Memory B cell (primary cell): Measurements from ENCODE around the gene AFAP1.

ENCODE experiments used
- ATAC-seq: fragments of 150-1000 bp; cut with Tn5 transposase; 2 replicates; pipeline ENCODE4 v1.10.0; 2021; ENCODE audit warnings: low read depth, mild to moderate bottlenecking, moderate library complexity
- DNase-seq, 2 donors: peaks; one replicate each; pipeline ENCODE4 v3.0.0; 2022; ENCODE audit warnings: low spot score in 2 of 2
- H3K27ac Mint-ChIP-seq: one replicate; pipeline ENCODE4 v1.8.0; 2022; ENCODE audit warnings: mild to moderate bottlenecking, moderate library complexity, mixed read lengths
- H3K27me3 Mint-ChIP-seq: one replicate; pipeline ENCODE4 v1.8.0; 2022; ENCODE audit warnings: mixed read lengths
- H3K36me3 Mint-ChIP-seq: one replicate; pipeline ENCODE4 v1.8.0; 2022; ENCODE audit warnings: mild to moderate bottlenecking, mixed read lengths
- H3K4me1 Mint-ChIP-seq: one replicate; pipeline ENCODE4 v1.8.0; 2022; ENCODE audit warnings: mixed read lengths
- H3K4me3 Mint-ChIP-seq: one replicate; pipeline ENCODE4 v1.8.0; 2022; ENCODE audit warnings: mild to moderate bottlenecking, moderate library complexity, mixed read lengths
- H3K9me3 Mint-ChIP-seq: one replicate; pipeline ENCODE4 v1.8.0; 2022; ENCODE audit warnings: mixed read lengths

AFAP1 gene

DNA sequence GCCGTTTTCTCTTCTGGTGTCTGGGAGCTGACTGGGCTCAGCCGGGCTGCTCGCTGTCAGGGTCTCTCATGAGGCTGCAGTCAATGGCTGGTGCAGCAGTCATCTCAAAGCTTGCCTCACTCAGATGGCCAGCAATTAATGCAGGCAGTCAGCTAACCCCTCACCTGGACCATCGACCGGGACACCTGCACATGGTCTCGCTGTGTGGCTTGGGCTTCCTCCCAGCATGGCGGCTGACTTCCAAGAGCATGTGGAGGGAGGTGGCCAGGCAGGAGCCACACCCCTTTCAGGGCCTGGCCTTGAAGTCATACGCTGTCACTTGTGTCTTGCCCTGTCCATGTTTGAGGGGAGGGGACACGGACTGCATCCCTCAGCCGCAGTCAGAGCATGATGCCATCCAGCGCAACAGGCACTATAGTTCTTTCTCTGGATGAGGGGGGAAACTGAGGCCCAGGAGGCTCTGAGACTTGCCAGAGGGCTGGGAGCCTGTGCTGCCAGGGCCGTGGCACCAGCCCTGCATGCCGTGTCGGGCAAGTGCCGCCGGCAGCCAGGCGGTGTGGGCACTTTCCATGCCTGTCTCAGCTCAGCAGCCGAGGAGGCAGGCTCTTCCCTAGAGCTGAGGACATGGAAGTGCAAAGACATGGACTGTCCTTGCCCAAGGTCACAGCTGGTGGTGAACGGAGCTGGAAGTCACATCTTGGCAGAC lies 201.8 kb downstream of the AFAP1 start:
- no peak overlapping the region for H3K27ac Mint-ChIP-seq

DNA sequence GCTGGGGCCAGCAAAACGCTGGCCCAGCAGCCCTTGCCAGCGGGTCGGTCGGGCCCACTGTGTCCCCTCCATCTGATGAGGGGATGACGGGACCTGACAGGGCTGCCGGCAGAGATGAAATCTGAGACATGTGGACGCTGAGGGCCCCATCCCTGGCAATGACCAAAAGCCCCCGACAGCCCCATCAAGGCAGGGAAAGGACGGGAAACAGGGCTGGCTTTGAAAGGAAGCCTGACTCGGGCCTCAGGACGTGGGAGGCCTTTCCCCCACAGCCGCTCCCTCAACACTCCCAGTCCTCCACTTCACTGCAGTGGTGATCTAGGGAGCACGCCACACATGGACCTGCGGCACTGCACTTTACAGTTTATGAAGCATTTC lies 202.4 kb downstream of the AFAP1 start:
- Mint-ChIP-seq H3K9me3 (no peaks in the 10 kb centered on the region), H3K27me3 (no peaks in the 10 kb centered on the region), H3K4me1 (no peaks in the 10 kb centered on the region), H3K36me3 (no peaks in the 10 kb centered on the region), H3K27ac (no peak overlapping the region), H3K4me3 (no peak overlapping the region)
- ATAC-seq (no peak), DNase-seq (no peak)

More for the DNA sequence above, 201.8 kb downstream of the AFAP1 start:
- Mint-ChIP-seq H3K4me3 (no peak overlapping the region), H3K36me3 (no peaks in the 10 kb centered on the region), H3K4me1 (no peaks in the 10 kb centered on the region), H3K27me3 (no peaks in the 10 kb centered on the region), H3K9me3 (no peaks in the 10 kb centered on the region)
- ATAC-seq (no peak), DNase-seq (no peak)

DNA sequence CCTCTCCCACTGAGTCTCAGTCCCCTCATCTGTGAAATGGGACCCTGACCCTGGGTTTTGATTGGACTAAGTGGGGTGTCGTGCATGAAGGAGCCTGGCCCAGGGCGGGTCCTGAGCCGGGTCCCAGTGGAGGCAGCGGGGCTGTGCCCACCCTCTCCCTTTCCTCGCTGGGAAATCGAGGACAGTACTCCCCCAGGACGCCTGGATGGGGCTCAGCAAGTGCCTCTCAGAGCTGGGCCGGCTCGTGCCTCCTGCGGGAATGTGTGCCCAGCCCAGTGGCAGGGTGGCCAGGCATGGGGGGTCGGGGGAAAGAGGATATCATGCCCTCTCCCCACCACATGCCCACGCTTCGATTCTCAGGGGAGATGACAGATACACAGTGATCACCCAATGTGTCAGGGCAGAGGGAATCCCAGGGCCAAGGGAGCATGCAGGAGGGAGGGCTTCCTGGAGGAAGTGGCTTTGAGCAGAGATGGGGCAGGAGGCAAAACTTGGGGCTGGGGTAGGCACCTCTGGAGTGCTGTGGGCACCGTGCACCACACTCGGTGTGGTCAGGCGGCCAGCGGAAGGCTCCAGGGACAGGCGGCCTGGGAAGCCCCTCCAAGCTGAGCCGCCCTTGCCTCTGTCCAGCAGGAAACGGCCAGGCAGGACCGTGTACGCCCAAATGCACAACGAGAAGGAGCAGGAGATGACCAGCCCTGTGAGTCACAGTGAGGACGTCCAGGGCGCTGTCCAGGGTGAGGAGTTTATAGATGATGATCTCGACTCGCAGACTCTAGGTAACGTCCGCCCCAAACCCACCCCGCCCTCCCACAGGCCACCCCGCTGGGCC lies 203.0 kb downstream of the AFAP1 start:
- Mint-ChIP-seq H3K9me3 (no peaks in the 10 kb centered on the region), H3K36me3 (no peaks in the 10 kb centered on the region), H3K27me3 (no peaks in the 10 kb centered on the region), H3K4me1 (no peaks in the 10 kb centered on the region), H3K27ac (no peak overlapping the region), H3K4me3 (no peak overlapping the region)
- DNase-seq (no peak), ATAC-seq (no peak)

DNA sequence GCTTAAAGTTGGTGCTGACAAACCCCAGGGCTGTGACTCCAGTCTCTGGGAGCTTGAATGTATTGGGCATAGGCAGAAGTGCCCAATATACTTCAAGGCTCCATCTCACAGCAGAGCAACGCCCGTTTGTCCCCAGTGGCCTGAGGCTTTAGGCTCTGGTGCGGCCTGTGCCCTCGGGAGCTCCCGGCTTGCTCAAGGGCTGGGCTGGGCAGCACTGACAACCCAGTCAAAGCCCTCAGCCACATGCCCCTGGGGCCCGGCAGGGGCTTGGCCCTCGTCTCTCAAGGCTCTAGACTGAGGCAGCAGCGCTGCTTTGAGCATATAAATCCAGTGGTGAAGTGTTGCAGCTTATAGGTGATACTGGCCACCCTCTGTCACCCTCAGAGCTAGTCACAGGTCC lies 203.7 kb downstream of the AFAP1 start:
- ATAC-seq (no peak), DNase-seq (no peak)
- Mint-ChIP-seq H3K27ac (no peak overlapping the region), H3K36me3 (no peaks in the 10 kb centered on the region), H3K9me3 (no peaks in the 10 kb centered on the region), H3K4me3 (no peak overlapping the region), H3K27me3 (no peaks in the 10 kb centered on the region), H3K4me1 (no peaks in the 10 kb centered on the region)

DNA sequence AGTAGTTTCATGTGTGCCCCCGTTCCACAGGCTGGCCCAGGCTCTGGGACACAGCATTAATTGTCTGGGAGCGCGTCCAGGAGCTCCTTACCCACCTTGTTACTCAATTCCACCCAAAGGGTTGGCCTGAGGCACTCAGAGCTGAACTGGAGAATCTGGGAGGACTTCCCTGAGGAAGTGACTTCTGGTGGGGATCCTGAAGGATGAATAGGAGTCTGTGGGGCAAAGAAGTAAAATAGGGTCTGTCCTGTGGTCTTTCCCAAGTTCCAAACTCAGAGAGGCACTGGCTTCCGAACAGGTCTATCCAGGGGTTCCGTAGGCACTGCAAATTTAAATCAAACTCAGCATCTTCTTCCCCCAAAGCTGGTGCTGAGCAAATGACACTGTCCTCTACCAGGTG lies 204.3 kb downstream of the AFAP1 start:
- Mint-ChIP-seq H3K27me3 (no peaks in the 10 kb centered on the region), H3K27ac (no peak overlapping the region), H3K4me3 (no peak overlapping the region), H3K36me3 (no peaks in the 10 kb centered on the region), H3K4me1 (no peaks in the 10 kb centered on the region), H3K9me3 (no peaks in the 10 kb centered on the region)
- no peak for DNase-seq
- no peak for ATAC-seq

DNA sequence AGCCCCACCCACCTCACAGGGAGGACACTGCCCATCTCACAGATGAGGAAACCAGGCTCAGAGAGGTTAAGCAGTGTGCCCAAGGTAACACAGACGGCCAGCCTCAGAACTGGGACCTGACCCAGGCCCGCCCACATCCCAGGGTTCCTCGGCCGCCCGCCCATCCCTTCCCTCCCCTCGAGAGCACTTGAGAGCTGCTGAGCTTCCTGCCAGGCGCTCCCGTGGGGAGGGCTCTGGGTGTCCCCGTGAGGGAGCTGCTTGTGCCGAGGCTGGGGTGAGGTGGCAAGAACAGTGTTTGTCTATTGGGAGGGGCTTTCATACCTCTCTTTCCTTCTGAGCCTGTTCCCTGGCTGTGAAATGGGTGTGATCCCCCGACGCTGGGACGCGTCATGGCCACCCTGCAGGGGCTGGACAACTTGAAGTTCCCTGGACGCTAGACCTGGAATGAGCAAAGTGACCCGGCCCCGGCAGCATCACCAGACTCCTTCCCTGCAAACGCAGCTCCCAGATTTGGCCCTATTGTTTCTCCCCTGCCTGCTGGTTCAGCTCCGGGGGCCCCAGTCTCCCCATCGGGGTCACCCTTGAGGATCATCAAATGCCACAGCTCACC lies 204.9 kb downstream of the AFAP1 start:
- Mint-ChIP-seq H3K36me3 (no peaks in the 10 kb centered on the region), H3K4me3 (no peak overlapping the region), H3K27me3 (peaks cover 2% of the 10 kb centered on the region), H3K27ac (no peak overlapping the region), H3K4me1 (no peaks in the 10 kb centered on the region), H3K9me3 (no peaks in the 10 kb centered on the region)
- no peak for DNase-seq
- ATAC-seq = no peak

DNA sequence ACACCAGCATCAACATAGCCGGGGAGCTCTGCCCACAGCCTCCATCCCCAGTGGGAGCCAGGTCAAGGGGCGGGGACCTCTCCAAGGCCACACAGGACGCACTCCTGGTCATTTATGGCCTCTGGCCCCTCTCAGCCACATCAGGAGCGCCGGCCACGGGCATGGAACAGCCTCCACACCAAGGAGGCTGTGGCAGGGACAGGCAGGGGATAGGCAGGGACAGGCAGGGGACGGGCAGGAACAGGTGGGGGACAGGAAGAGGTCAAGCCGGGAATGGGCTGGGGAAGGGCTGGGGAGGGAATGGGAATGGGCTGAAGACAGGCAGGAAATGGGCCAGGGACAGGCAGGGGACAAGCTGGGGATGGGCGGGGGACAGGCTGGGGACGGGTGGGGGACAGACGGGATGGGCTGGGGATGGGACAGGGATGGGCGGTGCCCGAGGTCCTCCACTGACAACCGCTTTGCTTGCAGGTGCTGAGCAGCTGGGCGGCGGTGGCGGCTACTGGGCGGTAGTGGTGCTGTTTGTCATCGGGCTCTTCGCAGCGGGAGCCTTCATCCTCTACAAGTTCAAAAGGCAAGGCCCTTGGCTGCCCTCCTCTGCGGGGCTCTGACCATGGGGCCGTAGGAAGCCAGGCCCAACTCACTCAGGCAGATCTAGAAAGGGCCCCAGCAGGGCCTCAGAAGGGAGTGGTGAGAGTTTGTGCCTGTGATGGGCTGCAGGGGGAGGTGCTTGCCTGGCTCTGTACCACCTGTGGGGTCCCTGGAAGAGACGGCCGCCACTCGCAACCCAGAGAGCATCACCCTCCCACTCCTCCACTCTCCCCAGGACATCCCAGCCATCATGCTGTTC lies 205.6 kb downstream of the AFAP1 start:
- H3K4me1 Mint-ChIP-seq = no peaks in the 10 kb centered on the region
- DNase-seq (no peak), ATAC-seq (no peak)
- H3K4me3 Mint-ChIP-seq = no peak overlapping the region
- H3K27me3 Mint-ChIP-seq = peaks cover 2% of the 10 kb centered on the region
- H3K36me3 Mint-ChIP-seq = no peaks in the 10 kb centered on the region
- H3K9me3 Mint-ChIP-seq = no peaks in the 10 kb centered on the region
- no peak overlapping the region for H3K27ac Mint-ChIP-seq

DNA sequence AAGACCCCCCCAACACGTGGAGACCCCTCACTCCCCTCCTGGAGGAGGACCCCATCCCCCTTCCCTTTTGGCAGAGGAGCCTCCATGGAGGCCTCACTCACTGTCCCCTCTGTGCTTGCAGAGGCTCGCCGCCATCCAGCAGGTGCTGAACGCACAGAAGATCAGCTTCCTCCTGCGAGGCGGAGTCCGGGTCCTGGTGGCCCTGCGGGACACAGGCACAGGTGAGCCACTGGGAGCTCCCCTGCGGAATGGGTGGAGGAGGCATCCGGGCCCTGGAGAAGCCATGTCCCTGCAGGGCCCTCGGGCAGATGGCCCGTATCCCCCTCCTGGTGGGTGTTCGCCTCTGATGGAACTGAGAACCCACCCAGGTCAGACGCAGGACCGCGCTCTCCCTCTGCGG lies 206.5 kb downstream of the AFAP1 start:
- DNase-seq = no peak
- H3K27me3 Mint-ChIP-seq = peaks cover 4% of the 10 kb centered on the region
- no peak for ATAC-seq
- no peaks in the 10 kb centered on the region for H3K36me3 Mint-ChIP-seq
- H3K4me1 Mint-ChIP-seq = no peaks in the 10 kb centered on the region
- H3K4me3 Mint-ChIP-seq = no peak overlapping the region
- H3K9me3 Mint-ChIP-seq = no peaks in the 10 kb centered on the region
- no peak overlapping the region for H3K27ac Mint-ChIP-seq

DNA sequence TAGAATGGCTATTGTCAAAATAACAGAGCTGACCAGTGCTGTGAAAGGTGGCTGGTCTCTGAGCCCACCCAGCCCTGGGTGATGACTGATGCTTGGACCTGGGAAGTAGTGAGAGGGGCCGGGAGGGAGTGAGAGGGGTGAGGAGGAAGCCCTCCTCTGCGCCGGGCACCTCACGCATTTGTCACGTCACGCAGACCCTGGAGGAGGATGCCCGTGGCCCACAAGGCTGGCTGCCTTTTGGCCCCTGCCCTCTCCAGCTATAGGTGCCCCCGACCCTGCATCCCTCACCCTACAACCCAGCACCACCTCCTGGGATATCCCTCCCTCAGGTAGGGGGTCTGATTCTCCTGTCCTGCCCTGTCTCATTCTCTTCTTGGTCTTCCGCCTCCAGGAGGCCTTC lies 207.4 kb downstream of the AFAP1 start:
- Mint-ChIP-seq H3K4me3 (no peak overlapping the region), H3K4me1 (no peaks in the 10 kb centered on the region), H3K9me3 (no peaks in the 10 kb centered on the region), H3K36me3 (no peaks in the 10 kb centered on the region), H3K27me3 (peaks cover 4% of the 10 kb centered on the region), H3K27ac (no peak overlapping the region)
- DNase-seq (no peak), ATAC-seq (no peak)

DNA sequence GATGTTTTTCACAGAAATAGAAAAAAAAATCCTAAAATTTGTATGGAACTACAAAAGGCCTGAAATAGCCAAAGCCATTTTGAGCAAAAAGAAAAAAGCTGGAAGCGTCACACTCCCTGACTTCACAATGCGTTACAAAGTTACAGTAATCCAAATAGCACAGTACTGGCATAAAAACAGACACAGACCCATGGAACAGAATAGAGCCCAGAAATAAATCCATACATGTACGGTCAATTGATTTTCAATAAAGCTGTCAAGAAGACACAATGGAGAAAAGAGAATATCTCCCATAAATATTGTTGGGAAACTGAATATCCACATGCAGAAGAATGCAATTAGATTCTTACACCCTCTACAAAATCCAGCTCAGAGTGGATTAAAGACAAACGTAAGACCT lies 208.2 kb downstream of the AFAP1 start:
- no peaks in the 10 kb centered on the region for H3K36me3 Mint-ChIP-seq

DNA sequence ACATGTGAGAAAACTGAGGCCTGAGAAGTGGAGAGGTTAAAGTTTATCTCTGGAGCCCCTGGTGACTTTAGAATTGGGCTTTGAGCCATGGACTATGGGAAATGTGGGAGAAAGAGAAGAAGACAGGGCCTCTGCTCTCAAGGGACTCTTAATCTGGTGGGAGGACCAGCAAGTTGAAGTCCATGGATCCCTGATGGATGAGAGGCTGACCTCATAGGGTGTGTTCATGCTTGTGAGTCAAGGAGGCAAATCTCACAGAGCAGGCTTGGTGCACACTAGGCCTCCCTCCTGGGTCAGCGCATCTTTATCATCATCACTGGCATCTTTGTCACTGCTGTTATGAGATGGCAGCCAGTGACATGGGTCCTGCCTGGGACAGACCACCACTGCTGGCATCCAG lies 211.9 kb downstream of the AFAP1 start:
- Mint-ChIP-seq H3K9me3 (peaks cover 9% of the 10 kb centered on the region), H3K4me3 (no peak overlapping the region), H3K36me3 (no peaks in the 10 kb centered on the region), H3K4me1 (no peaks in the 10 kb centered on the region), H3K27ac (no peak overlapping the region), H3K27me3 (peaks cover 4% of the 10 kb centered on the region)
- DNase-seq (no peak), ATAC-seq (no peak)

More for the DNA sequence above, 208.2 kb downstream of the AFAP1 start:
- DNase-seq = no peak
- no peak overlapping the region for H3K4me3 Mint-ChIP-seq
- peaks cover 4% of the 10 kb centered on the region for H3K27me3 Mint-ChIP-seq
- ATAC-seq = no peak
- no peaks in the 10 kb centered on the region for H3K9me3 Mint-ChIP-seq
- H3K4me1 Mint-ChIP-seq = no peaks in the 10 kb centered on the region
- H3K27ac Mint-ChIP-seq = no peak overlapping the region

DNA sequence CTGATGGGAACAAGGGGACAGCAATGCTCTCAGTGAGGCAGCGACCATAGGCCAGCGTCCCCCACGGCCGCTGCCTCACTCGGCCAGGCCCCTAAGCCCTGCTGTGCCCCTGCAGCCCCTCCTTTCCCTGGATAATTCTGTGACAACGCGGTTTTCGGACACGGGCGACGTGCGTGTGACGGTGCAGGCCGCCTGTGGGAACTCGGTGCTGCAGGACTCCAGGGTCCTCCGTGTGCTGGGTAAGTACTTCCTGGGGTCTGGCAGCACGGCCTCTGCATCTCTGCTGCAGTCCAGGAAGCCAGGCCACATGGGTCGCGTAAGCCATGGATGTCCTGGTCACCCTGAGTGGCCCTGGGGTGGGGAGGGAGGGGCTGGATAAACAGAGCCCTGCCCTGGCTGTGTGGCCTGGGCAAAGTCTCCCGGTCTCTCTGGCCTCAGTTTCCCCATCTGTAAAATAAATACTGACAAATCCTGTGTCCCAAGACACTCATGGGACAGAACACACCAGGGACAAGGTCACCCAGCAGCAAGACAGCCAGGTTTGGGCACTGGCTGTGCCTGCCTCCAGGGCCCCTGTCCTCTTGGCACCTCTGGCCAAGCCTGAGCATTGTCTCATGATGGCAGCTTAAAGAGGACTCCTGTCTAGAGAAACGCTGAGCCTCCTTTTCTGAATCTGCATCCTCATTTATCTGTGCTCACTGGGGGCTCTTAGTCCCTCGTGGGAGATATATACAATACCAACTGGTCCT lies 212.8 kb downstream of the AFAP1 start:
- ATAC-seq = no peak
- Mint-ChIP-seq H3K9me3 (peaks cover 9% of the 10 kb centered on the region), H3K4me1 (no peaks in the 10 kb centered on the region), H3K27ac (no peak overlapping the region), H3K36me3 (no peaks in the 10 kb centered on the region), H3K4me3 (no peak overlapping the region), H3K27me3 (peaks cover 5% of the 10 kb centered on the region)
- DNase-seq = no peak

DNA sequence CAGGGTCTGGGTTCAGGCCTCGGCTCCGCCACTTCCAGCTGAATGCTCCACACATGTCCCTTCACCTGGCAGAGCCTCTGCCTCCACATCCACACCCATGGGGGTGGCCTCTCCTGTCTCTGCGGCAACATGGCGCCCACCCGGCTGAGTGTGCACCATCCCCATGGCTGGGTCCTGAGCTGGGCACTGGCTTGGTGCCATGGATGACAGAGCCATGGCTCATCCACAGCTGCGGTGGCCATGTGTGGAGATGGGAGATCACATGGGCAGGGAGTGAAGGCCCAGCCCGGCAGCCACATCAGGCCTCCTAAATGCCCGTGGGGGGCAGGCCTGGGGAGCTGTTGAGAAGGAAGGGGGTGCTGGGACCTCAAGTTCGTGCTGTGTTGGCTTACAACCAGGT lies 213.7 kb downstream of the AFAP1 start:
- H3K4me3 Mint-ChIP-seq = no peak overlapping the region
- no peaks in the 10 kb centered on the region for H3K36me3 Mint-ChIP-seq
- H3K27ac Mint-ChIP-seq = no peak overlapping the region
- no peak for DNase-seq
- peaks cover 5% of the 10 kb centered on the region for H3K27me3 Mint-ChIP-seq
- H3K9me3 Mint-ChIP-seq = peaks cover 9% of the 10 kb centered on the region
- ATAC-seq = no peak
- H3K4me1 Mint-ChIP-seq = no peaks in the 10 kb centered on the region
